ENCODE results near the gene DOCK10. TPM values are rescaled to one million over a fixed set of nuclear protein-coding genes. Genes with fewer than 3 reads are reported as not detected.

The DOCK10 gene
- total and polyA plus RNA-seq, 2 donors (not counting 1 experiment from before 2014, with no cell fraction given) = 49.5 to 139 TPM

DNA sequence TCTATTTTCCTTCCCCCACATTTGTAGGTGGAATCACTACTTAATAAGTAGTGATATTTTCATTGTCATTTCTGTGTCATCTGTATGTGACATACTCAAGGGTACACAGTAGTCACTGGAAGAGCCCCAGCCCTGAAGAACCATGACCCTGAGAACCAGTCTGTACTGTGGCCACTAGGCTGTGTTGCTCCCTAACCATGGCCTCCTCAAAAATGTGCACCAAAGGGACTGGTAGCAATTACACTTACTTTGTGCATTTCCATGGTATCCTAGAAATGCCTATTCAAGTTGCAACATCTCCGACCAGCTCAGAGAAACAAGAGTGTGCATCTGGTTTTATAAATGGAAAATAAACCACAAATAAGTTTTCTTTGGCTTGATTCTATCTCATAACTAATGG, 155.1 kb downstream of the DOCK10 start:
- Mint-ChIP-seq H3K4me3 (no peak overlapping the region), H3K9me3 (ENCODE audit: insufficient read depth) (no peaks in the 10 kb centered on the region), H3K4me1 (peaks cover 26% of the 10 kb centered on the region), H3K27ac (peak overlapping the region; percentile 6), H3K27me3 (no peaks in the 10 kb centered on the region)
- no peaks in the 10 kb centered on the region for H3K9me3 ChIP-seq (ENCODE audit: control extremely low read depth in 1 of 3, control insufficient read depth in 2 of 3, insufficient read depth in 1 of 3, low read length in 2 of 3)
- intact Hi-C loops (cut with micrococcal nuclease) = no loop called here
- TF ChIP-seq, protein P1, sequence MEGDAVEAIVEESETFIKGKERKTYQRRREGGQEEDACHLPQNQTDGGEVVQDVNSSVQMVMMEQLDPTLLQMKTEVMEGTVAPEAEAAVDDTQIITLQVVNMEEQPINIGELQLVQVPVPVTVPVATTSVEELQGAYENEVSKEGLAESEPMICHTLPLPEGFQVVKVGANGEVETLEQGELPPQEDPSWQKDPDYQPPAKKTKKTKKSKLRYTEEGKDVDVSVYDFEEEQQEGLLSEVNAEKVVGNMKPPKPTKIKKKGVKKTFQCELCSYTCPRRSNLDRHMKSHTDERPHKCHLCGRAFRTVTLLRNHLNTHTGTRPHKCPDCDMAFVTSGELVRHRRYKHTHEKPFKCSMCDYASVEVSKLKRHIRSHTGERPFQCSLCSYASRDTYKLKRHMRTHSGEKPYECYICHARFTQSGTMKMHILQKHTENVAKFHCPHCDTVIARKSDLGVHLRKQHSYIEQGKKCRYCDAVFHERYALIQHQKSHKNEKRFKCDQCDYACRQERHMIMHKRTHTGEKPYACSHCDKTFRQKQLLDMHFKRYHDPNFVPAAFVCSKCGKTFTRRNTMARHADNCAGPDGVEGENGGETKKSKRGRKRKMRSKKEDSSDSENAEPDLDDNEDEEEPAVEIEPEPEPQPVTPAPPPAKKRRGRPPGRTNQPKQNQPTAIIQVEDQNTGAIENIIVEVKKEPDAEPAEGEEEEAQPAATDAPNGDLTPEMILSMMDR (IDR thresholded peaks at IDR 0.05) = no peak
- TF ChIP-seq EZH2 (IDR thresholded peaks at IDR 0.05; ENCODE audit: borderline replicate concordance, insufficient read depth, low read depth, low read length, poor library complexity, severe bottlenecking) = no peak
- ChIA-PET CTCF (interaction anchor here (0.9 kb wide), 1 partner anchor 115 kb away, joined by 3 read pairs; no protein-coding TSS in a partner anchor), POLR2A (no interaction called here)
- H3K4me2 ChIP-seq (replicated peaks; ENCODE audit: low read depth, low read length, poor library complexity, severe bottlenecking) = no peak overlapping the region
- no peak overlapping the region for H3K9ac ChIP-seq (ENCODE audit: low read length)
- H3K4me1 ChIP-seq (ENCODE audit: control insufficient read depth in 2 of 2, insufficient read depth in 2 of 2, low read length in 2 of 2) = no peaks in the 10 kb centered on the region
- peaks cover 1 to 72% of the 10 kb centered on the region in 2 experiments for H3K36me3 ChIP-seq (replicated peaks in 1 of 2; ENCODE audit: control extremely low read depth in 1 of 2, control insufficient read depth in 1 of 2, extremely low read depth in 1 of 2, insufficient read depth in 2 of 2, low read length in 1 of 2)
- H4K20me1 ChIP-seq (ENCODE audit: control insufficient read depth, insufficient read depth, low read length, poor library complexity, severe bottlenecking) = peaks cover 5% of the 10 kb centered on the region
- ATAC-seq (ENCODE audit: low read depth) (no peak), DNase-seq (no peak)
- H2AFZ ChIP-seq (ENCODE audit: insufficient read depth, low read depth, low read length, poor library complexity, severe bottlenecking) = no peak overlapping the region
- no peaks in the 10 kb centered on the region for H3K27me3 ChIP-seq (replicated peaks in 1 of 4; ENCODE audit: control extremely low read depth in 1 of 4, control insufficient read depth in 3 of 4, insufficient read depth in 4 of 4, low read length in 3 of 4)
- no CpG with 5 or more reads among the region's 1 CpG for WGBS (ENCODE audit: insufficient coverage)
- H3K27ac ChIP-seq (ENCODE audit: low read length in 2 of 2) = no peak overlapping the region
- H3K4me3 ChIP-seq (ENCODE audit: control extremely low read depth in 1 of 5, extremely low read depth in 1 of 5, insufficient read depth in 1 of 5, low read depth in 2 of 5, low read length in 4 of 5) = no peak overlapping the region
- peaks cover 39% of the 10 kb centered on the region for H3K79me2 ChIP-seq (ENCODE audit: control insufficient read depth, insufficient read depth, low read length)

DNA sequence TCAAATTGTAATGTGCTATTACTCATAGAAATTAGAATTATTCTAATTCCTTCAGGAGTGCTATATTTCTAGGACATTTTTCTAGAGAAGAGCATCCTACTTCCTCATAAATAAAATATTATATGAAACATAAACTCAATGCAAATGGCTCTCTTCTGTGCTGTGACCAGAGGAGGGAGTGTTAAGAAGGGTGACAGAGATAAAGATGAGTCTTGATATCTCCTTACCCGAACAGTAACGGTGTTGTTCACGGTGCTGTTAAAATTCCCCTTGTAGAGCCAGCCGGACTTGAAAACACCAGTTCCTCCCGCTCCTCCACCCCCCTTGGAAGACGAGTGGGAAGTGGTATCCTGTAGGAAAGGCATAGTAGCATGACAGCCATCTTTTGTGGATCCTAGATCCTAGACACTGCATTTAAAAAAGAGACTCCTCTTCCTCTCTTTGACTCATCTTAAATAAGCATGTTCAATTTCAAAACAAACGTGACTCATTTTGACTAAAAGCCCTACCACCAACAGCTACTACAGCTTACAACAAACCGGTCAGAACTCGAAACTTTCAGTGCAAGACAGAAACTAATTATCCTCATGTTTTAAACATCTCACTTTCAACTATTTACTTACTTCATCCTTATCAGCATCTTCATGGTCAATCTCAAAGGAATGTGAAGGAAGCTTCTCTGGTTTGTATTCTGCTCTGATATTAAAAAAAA, 156.3 kb downstream of the DOCK10 start:
- H3K9me3 ChIP-seq (ENCODE audit: control extremely low read depth in 1 of 3, control insufficient read depth in 2 of 3, insufficient read depth in 1 of 3, low read length in 2 of 3) = no peaks in the 10 kb centered on the region
- peaks cover 27% of the 10 kb centered on the region for H3K4me1 Mint-ChIP-seq
- peaks cover 5% of the 10 kb centered on the region for H4K20me1 ChIP-seq (ENCODE audit: control insufficient read depth, insufficient read depth, low read length, poor library complexity, severe bottlenecking)
- ChIA-PET CTCF (interaction anchor here (0.7 kb wide), 1 partner anchor 116 kb away, joined by 3 read pairs; no protein-coding TSS in a partner anchor), POLR2A (no interaction called here)
- no peak overlapping the region for H2AFZ ChIP-seq (ENCODE audit: insufficient read depth, low read depth, low read length, poor library complexity, severe bottlenecking)
- H3K27me3 Mint-ChIP-seq = no peaks in the 10 kb centered on the region
- H3K27ac Mint-ChIP-seq = peak overlapping the region; percentile 91
- H3K4me1 ChIP-seq (ENCODE audit: control insufficient read depth in 2 of 2, insufficient read depth in 2 of 2, low read length in 2 of 2) = no peaks in the 10 kb centered on the region
- intact Hi-C loops (cut with micrococcal nuclease) = loop anchor here (1.0 kb wide), 1 partner anchor 10 kb away; no protein-coding TSS in a partner anchor
- peak overlapping the region in 1 of 2 donors; percentile 18 for H3K27ac ChIP-seq (ENCODE audit: low read length in 2 of 2)
- no peak for DNase-seq
- TF ChIP-seq, protein P1 (IDR thresholded peaks at IDR 0.05) = no peak
- no peak for TF ChIP-seq EZH2 (IDR thresholded peaks at IDR 0.05; ENCODE audit: borderline replicate concordance, insufficient read depth, low read depth, low read length, poor library complexity, severe bottlenecking)
- no peaks in the 10 kb centered on the region for H3K9me3 Mint-ChIP-seq (ENCODE audit: insufficient read depth)
- no peaks in the 10 kb centered on the region for H3K27me3 ChIP-seq (replicated peaks in 1 of 4; ENCODE audit: control extremely low read depth in 1 of 4, control insufficient read depth in 3 of 4, insufficient read depth in 4 of 4, low read length in 3 of 4)
- peaks cover 31% of the 10 kb centered on the region for H3K79me2 ChIP-seq (ENCODE audit: control insufficient read depth, insufficient read depth, low read length)
- peaks cover 1 to 78% of the 10 kb centered on the region in 2 experiments for H3K36me3 ChIP-seq (replicated peaks in 1 of 2; ENCODE audit: control extremely low read depth in 1 of 2, control insufficient read depth in 1 of 2, extremely low read depth in 1 of 2, insufficient read depth in 2 of 2, low read length in 1 of 2)
- WGBS (ENCODE audit: insufficient coverage) = 70% methylated on average over 3 of the region's 9 CpGs
- H3K9ac ChIP-seq (ENCODE audit: low read length) = no peak overlapping the region
- H3K4me3 Mint-ChIP-seq = peak overlapping the region; percentile 48
- no peak overlapping the region for H3K4me2 ChIP-seq (replicated peaks; ENCODE audit: low read depth, low read length, poor library complexity, severe bottlenecking)
- ATAC-seq (ENCODE audit: low read depth) = no peak
- no peak overlapping the region for H3K4me3 ChIP-seq (ENCODE audit: control extremely low read depth in 1 of 5, extremely low read depth in 1 of 5, insufficient read depth in 1 of 5, low read depth in 2 of 5, low read length in 4 of 5)
